Measurements from ENCODE around the gene SAMD9.
"Not testable (repeated sequence)": the region's sequence is repeated elsewhere in the genome, so short reads cannot be mapped to it uniquely, and the experiment has no call there.

GRCh38 chr7:93073357-93073756 is 44.4 kb downstream of the SAMD9 start:
- not testable (repeated sequence) for TF ChIP-seq POLR2AphosphoS5 (IDR thresholded peaks at IDR 0.05; ENCODE audit: insufficient read depth, low read depth, low read length); CTCF (IDR thresholded peaks at IDR 0.05; ENCODE audit: extremely low read depth in 1 of 2, insufficient read depth in 1 of 2, low read depth in 1 of 2, low read length in 2 of 2); POLR2A (IDR thresholded peaks at IDR 0.05; ENCODE audit: low read depth, low read length)
- TF ChIP-seq, protein P1, sequence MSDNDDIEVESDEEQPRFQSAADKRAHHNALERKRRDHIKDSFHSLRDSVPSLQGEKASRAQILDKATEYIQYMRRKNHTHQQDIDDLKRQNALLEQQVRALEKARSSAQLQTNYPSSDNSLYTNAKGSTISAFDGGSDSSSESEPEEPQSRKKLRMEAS (IDR thresholded peaks at IDR 0.05; ENCODE audit: insufficient read depth, insufficient read length), result not testable (repeated sequence)
